Cardiac fibroblast (primary cell): ENCODE data around the gene GDE1.

Experiments
- DNase-seq, 2 donors: peaks; one replicate each; pipeline versions ENCODE4 v3.0.0 to v3.0.0-alpha.2; 2010; ENCODE audit warnings: low read depth in 2 of 2
- H3K4me3 ChIP-seq, 2 donors: replicated peaks in 1 of 2; 1 replicate in 1 of 2; 2 replicates in 1 of 2; pipeline ENCODE4 v1.5.1; 2011; ENCODE audit warnings: low read depth in 2 of 2, low read length in 2 of 2, mild to moderate bottlenecking in 2 of 2, moderate library complexity in 1 of 2
- CTCF ChIP-seq: IDR thresholded peaks from one replicate; pipeline ENCODE4 v1.5.1; 2011; ENCODE audit warnings: low read depth, mild to moderate bottlenecking, low read length, inconsistent platforms

Gene GDE1, protein sequence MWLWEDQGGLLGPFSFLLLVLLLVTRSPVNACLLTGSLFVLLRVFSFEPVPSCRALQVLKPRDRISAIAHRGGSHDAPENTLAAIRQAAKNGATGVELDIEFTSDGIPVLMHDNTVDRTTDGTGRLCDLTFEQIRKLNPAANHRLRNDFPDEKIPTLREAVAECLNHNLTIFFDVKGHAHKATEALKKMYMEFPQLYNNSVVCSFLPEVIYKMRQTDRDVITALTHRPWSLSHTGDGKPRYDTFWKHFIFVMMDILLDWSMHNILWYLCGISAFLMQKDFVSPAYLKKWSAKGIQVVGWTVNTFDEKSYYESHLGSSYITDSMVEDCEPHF

DNA sequence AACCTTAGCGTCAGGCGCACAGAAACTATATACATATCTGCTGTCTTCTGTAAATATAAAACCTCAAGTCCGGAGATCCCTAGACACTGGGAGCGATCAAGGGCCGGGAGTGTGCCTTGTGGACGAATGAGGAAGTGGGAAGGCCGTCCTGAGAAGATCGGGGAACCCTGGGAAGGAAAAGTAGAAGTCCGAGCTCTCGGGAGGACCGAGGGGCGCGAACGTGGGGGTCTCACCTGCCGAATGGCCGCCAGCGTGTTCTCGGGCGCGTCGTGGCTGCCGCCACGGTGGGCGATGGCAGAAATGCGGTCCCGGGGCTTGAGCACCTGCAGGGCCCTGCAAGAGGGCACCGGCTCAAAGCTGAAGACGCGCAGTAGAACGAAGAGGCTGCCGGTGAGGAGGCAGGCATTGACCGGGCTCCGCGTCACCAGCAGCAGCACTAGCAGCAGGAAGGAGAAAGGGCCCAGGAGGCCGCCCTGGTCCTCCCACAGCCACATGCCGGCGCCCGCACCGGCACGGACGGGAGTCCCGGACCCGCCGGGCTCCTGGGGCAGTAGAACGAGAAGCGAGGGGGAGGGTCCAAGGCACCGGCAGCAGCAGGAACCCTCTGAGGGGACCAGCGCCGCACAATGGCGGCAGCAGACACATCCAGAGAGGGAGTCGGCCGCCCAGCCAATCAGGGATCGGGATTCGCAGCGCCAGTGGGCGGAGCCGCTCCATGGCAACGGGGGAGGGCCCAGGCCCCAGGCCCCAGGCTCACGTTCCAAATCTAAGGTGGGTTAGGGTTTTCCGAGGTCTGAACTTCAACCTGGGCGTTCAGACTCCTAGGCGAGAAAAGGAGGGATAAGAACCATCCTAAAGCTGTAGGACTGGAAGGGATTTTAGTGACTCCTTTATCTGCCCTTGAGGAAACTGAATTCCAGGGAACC is at the start of gene GDE1:
GDE1 (minus strand) TSS at position 628 of the 926 bp plus-strand sequence; CDS start at position 494, 134 bp downstream.
- peak; percentile 88 to 89 for DNase-seq
- peak; percentile 36 for TF ChIP-seq CTCF
- H3K4me3 ChIP-seq: peak within 1 kb of the TSS; percentile 81 to 91

DNA sequence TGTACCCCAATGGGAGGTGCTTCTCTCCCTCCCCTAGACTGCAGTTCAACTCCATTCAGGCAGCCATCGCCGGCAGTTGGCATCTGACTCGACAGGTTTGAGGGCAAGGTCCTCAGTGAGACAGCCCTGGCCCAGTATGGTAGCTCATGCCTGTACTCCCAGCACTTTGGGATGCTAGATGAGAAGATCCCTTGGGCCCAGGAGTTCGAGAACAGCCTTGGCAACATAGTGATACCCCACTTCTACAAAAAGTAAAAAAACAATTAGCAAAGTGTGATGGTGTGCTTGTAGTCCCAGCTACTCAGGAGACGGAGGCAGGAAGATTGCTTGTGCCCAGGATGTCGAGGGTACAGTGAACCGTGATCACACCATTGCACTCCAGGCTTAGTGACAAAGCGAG is 45.7 kb upstream of the GDE1 start:
- DNase-seq: no peak
- TF ChIP-seq CTCF: no peak
- no peak overlapping the region for H3K4me3 ChIP-seq

GRCh38 chr16:19566362-19566761 is 44.5 kb upstream of the GDE1 start:
- no peak for TF ChIP-seq CTCF
- no peak overlapping the region for H3K4me3 ChIP-seq
- no peak for DNase-seq

DNA sequence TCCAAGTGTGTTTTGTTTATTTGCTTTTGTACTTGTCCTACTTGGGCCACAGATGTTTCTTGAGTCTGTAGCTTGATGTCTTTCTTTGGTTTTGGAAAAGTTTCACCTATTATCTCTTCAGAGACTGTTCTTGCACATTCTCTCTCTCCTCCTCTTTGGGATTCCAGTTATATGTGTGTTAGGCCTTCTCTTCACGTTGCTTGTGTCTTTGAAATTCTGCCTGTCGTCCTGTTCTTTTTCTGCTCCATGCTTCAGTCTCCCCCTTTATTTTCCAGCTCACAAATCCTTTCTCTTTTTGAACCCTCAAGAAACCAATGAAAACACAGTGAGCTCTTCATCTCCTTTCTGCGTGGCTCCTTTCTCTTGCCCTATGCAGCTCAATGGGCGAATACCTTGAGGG is 41.5 kb upstream of the GDE1 start:
- H3K4me3 ChIP-seq: no peak overlapping the region
- DNase-seq: no peak
- no peak for TF ChIP-seq CTCF

DNA sequence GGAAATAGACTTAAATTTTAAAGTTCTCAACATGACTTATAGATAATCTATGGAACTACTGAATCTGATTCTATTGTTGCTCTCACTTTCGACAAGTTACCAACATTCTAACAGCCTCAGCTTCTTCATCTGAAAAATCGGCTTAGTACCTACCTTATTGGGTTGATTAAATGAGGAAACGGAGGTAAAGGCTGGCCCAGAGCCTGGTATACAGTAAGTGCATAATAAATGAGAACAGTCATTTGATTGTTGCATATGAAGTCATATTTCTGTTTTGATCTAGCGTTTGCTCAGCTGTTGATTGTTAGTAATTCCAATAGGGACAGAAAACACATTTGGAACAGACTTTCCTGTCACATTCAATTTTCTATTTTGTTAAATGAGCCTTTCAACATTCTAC is 38.2 kb upstream of the GDE1 start:
- TF ChIP-seq CTCF: no peak
- DNase-seq: no peak

DNA sequence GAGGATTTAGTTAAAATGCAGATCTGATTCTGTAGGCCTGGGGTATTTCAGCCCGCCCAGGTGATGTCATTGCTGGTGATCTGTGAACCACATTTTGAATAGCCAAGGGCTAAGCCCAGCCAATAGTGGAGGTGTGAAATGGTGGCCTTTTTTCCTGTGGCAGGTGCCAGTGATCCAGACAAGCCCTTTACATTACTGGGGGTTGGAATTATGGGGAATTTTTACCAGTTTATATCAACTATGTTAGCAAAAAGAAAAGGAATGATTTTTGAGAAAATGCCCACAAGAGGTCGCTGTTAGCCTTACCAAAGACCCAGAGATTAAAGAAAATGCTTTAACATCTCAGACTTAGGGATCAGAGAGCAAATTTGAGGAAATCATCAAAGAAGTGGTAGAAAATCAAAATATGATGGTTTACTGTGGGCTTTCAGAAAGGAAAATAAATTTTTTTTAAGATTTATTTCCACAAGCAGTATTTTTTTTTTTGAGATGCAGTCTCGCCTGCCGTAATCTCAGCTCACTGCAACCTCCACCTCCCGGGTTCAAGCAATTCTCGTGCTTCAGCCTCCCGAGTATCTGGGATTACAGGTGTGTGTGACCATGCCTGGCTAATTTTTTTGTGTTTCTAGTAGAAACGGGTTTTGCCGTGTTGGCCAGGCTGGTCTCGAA is 37.5 kb upstream of the GDE1 start:
- peak; percentile 57 for TF ChIP-seq CTCF
- peak; percentile 80 to 81 for DNase-seq
- H3K4me3 ChIP-seq: no peak overlapping the region

More for the DNA sequence above, 38.2 kb upstream of the GDE1 start:
- no peak overlapping the region for H3K4me3 ChIP-seq
